Stomach smooth muscle (tissue), 2 donors: ENCODE measurements around the gene PIM2.
A peak's percentile ranks its signal among the peaks of the same experiment; 100 is the strongest.

Experiments used
- H3K27ac ChIP-seq: one replicate; pipeline ENCODE4 v1.7.0; 2013; ENCODE audit warnings: mild to moderate bottlenecking, low read length, inconsistent platforms
- H3K27me3 ChIP-seq, 2 donors: one replicate each; pipeline ENCODE4 v1.7.0; 2013; ENCODE audit warnings: low read length in 2 of 2; ENCODE audit not compliant: insufficient read depth in 2 of 2, control insufficient read depth in 1 of 2
- H3K36me3 ChIP-seq, 2 donors: one replicate each; pipeline ENCODE4 v1.7.0; 2013; ENCODE audit warnings: low read length in 2 of 2; ENCODE audit not compliant: control insufficient read depth in 2 of 2, insufficient read depth in 2 of 2
- H3K4me1 ChIP-seq: one replicate; pipeline ENCODE4 v1.7.0; 2013; ENCODE audit warnings: low read length; ENCODE audit not compliant: control insufficient read depth, insufficient read depth
- H3K4me3 ChIP-seq, 2 donors: one replicate each; pipeline ENCODE4 v1.7.0; 2013; ENCODE audit warnings: low read length in 2 of 2
- H3K9ac ChIP-seq, 2 donors: one replicate each; pipeline ENCODE4 v1.7.0; 2013; ENCODE audit warnings: low read length in 2 of 2, mild to moderate bottlenecking in 1 of 2
- H3K9me3 ChIP-seq, 2 donors: one replicate each; pipeline ENCODE4 v1.7.0; 2013; ENCODE audit warnings: low read length in 2 of 2; ENCODE audit not compliant: control insufficient read depth in 2 of 2
- donor health status: healthy.
- donor health status: Pancreatic carcinoma.

PIM2 gene

DNA sequence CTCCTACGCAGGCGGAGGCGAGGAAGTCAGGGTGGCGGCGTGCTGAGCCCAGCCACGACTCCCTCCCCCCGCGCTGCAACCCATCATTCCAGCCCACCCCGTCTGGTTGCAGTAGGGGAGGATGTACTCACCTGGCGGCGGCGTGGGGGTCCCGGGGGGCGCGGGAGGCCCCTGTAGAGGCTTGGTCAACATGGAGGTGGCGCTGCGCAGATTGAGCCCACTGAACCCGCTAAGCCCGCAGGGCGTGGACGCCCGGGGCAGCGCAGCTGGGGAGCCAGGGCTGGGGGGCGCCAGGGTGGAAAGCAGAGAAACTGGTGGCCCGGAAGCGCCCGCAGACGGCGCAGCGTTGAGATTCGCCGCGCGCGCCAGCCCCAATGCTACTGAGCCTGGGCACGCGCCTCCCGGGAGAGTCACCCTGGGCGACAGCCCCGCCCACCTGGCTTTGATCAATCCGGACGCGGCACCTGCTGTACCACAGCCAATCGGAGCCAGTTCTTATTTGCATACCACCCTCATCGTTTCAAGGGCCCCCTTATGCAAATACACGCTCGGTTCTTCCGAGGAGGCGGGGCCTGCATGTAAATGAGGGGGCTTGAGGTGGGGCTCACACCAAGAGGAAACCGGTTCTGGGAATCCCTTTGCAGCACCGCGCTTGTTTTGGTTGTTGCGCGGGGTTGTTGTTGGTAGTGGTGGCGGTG, at the start of gene PIM2:
Gene PIM2 (minus strand): TSS at position 382 of the 698 bp plus-strand sequence. CDS start 190 bp downstream, at position 192.
- Histone ChIP-seq H3K27me3 (peaks cover 0 to 10% of the 10 kb centered on the region in 2 donors), H3K27ac (peak within 1 kb of the TSS; percentile 80), H3K36me3 (peaks cover 4 to 16% of the 10 kb centered on the region in 2 donors), H3K9ac (peak within 1 kb of the TSS; percentile 53 to 55), H3K4me1 (peaks cover 9% of the 10 kb centered on the region), H3K4me3 (peak within 1 kb of the TSS; percentile 55 to 72), H3K9me3 (no peaks in the 10 kb centered on the region)

- peaks cover 0 to 10% of the 10 kb centered on the region in 2 donors for H3K27me3 ChIP-seq
- H3K36me3 ChIP-seq, result no peaks in the 10 kb centered on the region
- no peak overlapping the region for H3K4me3 ChIP-seq
- no peak overlapping the region for H3K27ac ChIP-seq
- peaks cover 12% of the 10 kb centered on the region for H3K4me1 ChIP-seq
- H3K9ac ChIP-seq, result no peak overlapping the region
- no peaks in the 10 kb centered on the region for H3K9me3 ChIP-seq
These were observed 49.6 kb upstream of the PIM2 start for GRCh38 chrX:48968377-48968776.

- H3K9ac ChIP-seq, result no peak overlapping the region
- H3K9me3 ChIP-seq, result no peaks in the 10 kb centered on the region
- H3K4me3 ChIP-seq, result no peak overlapping the region
- no peaks in the 10 kb centered on the region for H3K27me3 ChIP-seq
- no peaks in the 10 kb centered on the region for H3K36me3 ChIP-seq
- H3K4me1 ChIP-seq, result peaks cover 8% of the 10 kb centered on the region
- no peak overlapping the region for H3K27ac ChIP-seq
These were observed 48.2 kb upstream of the PIM2 start for GRCh38 chrX:48966796-48967579.

- H3K4me3 ChIP-seq, result no peak overlapping the region
- no peaks in the 10 kb centered on the region for H3K36me3 ChIP-seq
- H3K4me1 ChIP-seq, result no peaks in the 10 kb centered on the region
- no peak overlapping the region for H3K9ac ChIP-seq
- H3K27ac ChIP-seq, result no peak overlapping the region
- no peaks in the 10 kb centered on the region for H3K9me3 ChIP-seq
- H3K27me3 ChIP-seq, result no peaks in the 10 kb centered on the region
These were observed 47.1 kb upstream of the PIM2 start for GRCh38 chrX:48965959-48966358.

- peaks cover 9% of the 10 kb centered on the region for H3K4me1 ChIP-seq
- no peak overlapping the region for H3K4me3 ChIP-seq
- H3K27me3 ChIP-seq, result no peaks in the 10 kb centered on the region
- no peaks in the 10 kb centered on the region for H3K9me3 ChIP-seq
- no peak overlapping the region for H3K9ac ChIP-seq
- H3K27ac ChIP-seq, result no peak overlapping the region
- H3K36me3 ChIP-seq, result no peaks in the 10 kb centered on the region
These were observed 42.8 kb upstream of the PIM2 start for GRCh38 chrX:48961585-48962091.

GRCh38 chrX:48960291-48960690, 41.5 kb upstream of the PIM2 start:
- Histone ChIP-seq H3K27ac (no peak overlapping the region), H3K4me1 (peaks cover 22% of the 10 kb centered on the region), H3K9ac (no peak overlapping the region)

DNA sequence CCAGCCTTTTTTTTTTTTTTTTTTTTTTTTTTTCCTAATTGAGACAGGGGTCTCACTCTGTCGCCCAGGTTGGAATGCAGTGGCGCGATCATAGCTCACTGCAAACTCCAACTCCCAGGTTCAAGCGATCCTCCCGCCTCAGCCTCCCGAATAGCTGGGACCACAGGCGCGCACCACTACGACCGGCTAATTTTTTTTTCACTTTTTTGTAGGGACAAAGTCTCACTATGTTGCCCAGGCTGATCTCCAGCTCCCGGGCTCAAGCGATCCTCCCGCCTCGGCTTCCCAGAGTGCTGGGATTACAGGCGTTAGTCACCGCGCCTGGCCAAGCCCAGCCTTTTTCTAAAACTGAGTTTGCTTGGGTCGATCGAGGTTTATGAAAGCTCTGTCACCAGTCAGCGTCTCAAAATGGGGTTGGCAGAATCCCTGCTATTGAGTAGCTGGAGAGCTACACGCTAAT, 39.8 kb upstream of the PIM2 start:
- Histone ChIP-seq H3K4me3 (peak overlapping the region; percentile 67 to 82), H3K4me1 (peaks cover 30% of the 10 kb centered on the region), H3K27ac (peak overlapping the region; percentile 94), H3K27me3 (no peaks in the 10 kb centered on the region), H3K9ac (peak overlapping the region; percentile 76 to 78), H3K36me3 (peaks cover 2 to 10% of the 10 kb centered on the region in 2 donors), H3K9me3 (no peaks in the 10 kb centered on the region)

More at GRCh38 chrX:48960291-48960690, 41.5 kb upstream of the PIM2 start:
- H3K4me3 ChIP-seq, result no peak overlapping the region
- H3K9me3 ChIP-seq, result no peaks in the 10 kb centered on the region
- H3K27me3 ChIP-seq, result no peaks in the 10 kb centered on the region
- H3K36me3 ChIP-seq, result peaks cover 2 to 8% of the 10 kb centered on the region in 2 donors

GRCh38 chrX:48957827-48958634, 39.2 kb upstream of the PIM2 start:
- peak overlapping the region; percentile 94 for H3K27ac ChIP-seq
- H3K9me3 ChIP-seq, result no peaks in the 10 kb centered on the region
- H3K9ac ChIP-seq, result peak overlapping the region; percentile 81 to 88
- H3K4me3 ChIP-seq, result peak overlapping the region; percentile 77 to 82
- H3K27me3 ChIP-seq, result no peaks in the 10 kb centered on the region
- peaks cover 2 to 10% of the 10 kb centered on the region in 2 donors for H3K36me3 ChIP-seq
- H3K4me1 ChIP-seq, result peaks cover 35% of the 10 kb centered on the region

GRCh38 chrX:48957477-48957826, 38.6 kb upstream of the PIM2 start, which contains the start of gene OTUD5:
Gene OTUD5 (minus strand): TSS chrX:48957607. CDS start chrX:48957570, 37 bp downstream.
- peak within 1 kb of the TSS; percentile 81 to 88 for H3K9ac ChIP-seq
- peaks cover 39% of the 10 kb centered on the region for H3K4me1 ChIP-seq
- no peaks in the 10 kb centered on the region for H3K27me3 ChIP-seq

More at GRCh38 chrX:48957477-48957826, 38.6 kb upstream of the PIM2 start, which contains the start of gene OTUD5:
- Histone ChIP-seq H3K27ac (peak within 1 kb of the TSS; percentile 94), H3K36me3 (peaks cover 2 to 10% of the 10 kb centered on the region in 2 donors), H3K4me3 (peak within 1 kb of the TSS; percentile 82 to 85), H3K9me3 (no peaks in the 10 kb centered on the region)
